Pancreas (tissue), 10 donors: ENCODE data around the gene RTEL1. TPM values are rescaled to one million over a fixed set of nuclear protein-coding genes. Genes with fewer than 3 reads are reported as not detected.

Experiments
- ATAC-seq, 4 donors: fragments of 200-7000 bp; cut with Tn5 transposase; one replicate each; pipeline versions ENCODE4 v1.8.0 to v1.9.1; 2020; ENCODE audit warnings: mild to moderate bottlenecking in 4 of 4, moderate library complexity in 4 of 4
- DNase-seq, 6 donors: peaks; one replicate each; pipeline ENCODE4 v3.0.0-alpha.2; 2020
- FAIRE-seq: peaks from 2 replicates; lab custom pipeline; 2012; peaks lifted over from hg19 to GRCh38; lab: Jason Lieb, UNC
- H3K27ac ChIP-seq, 4 donors: fragments of 200-600 bp; sonication (generic); 1 replicate in 3 of 4; 2 replicates in 1 of 4; pipeline versions ENCODE4 v1.5.0 to v1.8.0; 2020
- H3K27me3 ChIP-seq, 4 donors: fragments of 200-600 bp; one replicate each; pipeline ENCODE4 v1.8.0; 2021
- H3K36me3 ChIP-seq, 3 donors: fragments of 200-600 bp; sonication (generic) in 1 of 3; one replicate each; pipeline versions ENCODE4 v1.5.0 to v1.8.0; 2020 to 2021
- H3K4me1 ChIP-seq, 3 donors: fragments of 200-600 bp; one replicate each; pipeline ENCODE4 v1.8.0; 2021
- H3K4me3 ChIP-seq, 4 donors: fragments of 200-600 bp; sonication (generic) in 2 of 4; one replicate each; pipeline versions ENCODE4 v1.5.0 to v1.8.0; 2020 to 2021
- H3K9me3 ChIP-seq, 4 donors: fragments of 200-600 bp; one replicate each; pipeline ENCODE4 v1.8.0; 2021
- CTCF ChIP-seq, 4 donors: fragments of 200-600 bp; sonication (generic) in 3 of 4; IDR thresholded peaks; one replicate each; pipeline versions ENCODE4 v1.5.0 to v1.8.0; 2021; ENCODE audit warnings: antibody characterized with exemption in 4 of 4
- WGBS, 2 donors: extraction: QIAGEN DNeasy Blood & Tissue Kit; methylation state at CpG; one replicate each; pipeline ENCODE4 v1.1.7; 2013; 5-methylcytosine and 5-hydroxymethylcytosine counted together
- intact Hi-C, 3 donors: fragments of 100-400 bp; cut with DNase I; formaldehyde crosslinking; loops; one replicate each; pipeline versions ENCODE4 v1.11.1 to v1.14.2; 2022
- polyA plus RNA-seq, 2 donors: library from polyadenylated mRNA; stranded (reverse); fragments of 200-250 nt; gene quantifications; one replicate each; pipeline ENCODE4 v1.2.3, GENCODE V29; 2013
- total RNA-seq, 6 donors: library from RNA; stranded (reverse); fragmentation: NEBNext Ultra II Directional in 4 of 6; extraction: Animal tissue kit (Norgen Biotek cat#: 25700) in 4 of 6; gene quantifications; one replicate each; pipeline versions ENCODE4 v1.2.1 to v1.2.4, GENCODE V29; 2021 to 2023
- donor health status: healthy with polysubstance abuse.
- donor health status: DM: no; HTN: no; CAD: no; lungs with moderate emphysema.
- donor health status: DM: no; HTN: no; CAD: no.
- donor health status: control.
- donor health status: control.
- donor health status: Bipolar disorder and iron deficiency.
- donor health status: DM: yes; HTN: yes; CAD: no.
- donor health status: DM: no; HTN: no; CAD: no.
- donor health status: DM: no; HTN: no; CAD: no.
- donor health status: DM: yes; HTN: yes; CAD: no.

RTEL1 gene
- total and polyA plus RNA-seq, 8 donors = 10.5 to 36.6 (median 15.0) TPM

GRCh38 chr20:63617092-63617875 lies 40.8 kb upstream of the RTEL1 start:
- FAIRE-seq = no peak
- peaks cover 0 to 6% (median 0%) of the 10 kb centered on the region in 3 donors for H3K36me3 ChIP-seq
- no peaks in the 10 kb centered on the region for H3K27me3 ChIP-seq
- H3K9me3 ChIP-seq = no peaks in the 10 kb centered on the region
- no peak overlapping the region for H3K4me3 ChIP-seq
- no peak for TF ChIP-seq CTCF (IDR thresholded peaks at IDR 0.05)
- no peaks in the 10 kb centered on the region for H3K4me1 ChIP-seq
- 94% methylated on average over 41 of the region's 41 CpGs for WGBS, 2 donors
- DNase-seq = peak in 1 of 6 donors; percentile 82
- intact Hi-C loops = no loop called here
- ATAC-seq = peak in 1 of 4 donors; percentile 40
- H3K27ac ChIP-seq = no peak overlapping the region

GRCh38 chr20:63617876-63618265 lies 40.2 kb upstream of the RTEL1 start:
- WGBS, 2 donors = 86 to 90% methylated on average over 8 of the region's 8 CpGs
- H3K4me1 ChIP-seq = no peaks in the 10 kb centered on the region
- no peak overlapping the region for H3K4me3 ChIP-seq
- no peak for FAIRE-seq
- no peak for ATAC-seq
- intact Hi-C loops = no loop called here
- peaks cover 0 to 6% (median 0%) of the 10 kb centered on the region in 3 donors for H3K36me3 ChIP-seq
- no peaks in the 10 kb centered on the region for H3K9me3 ChIP-seq
- no peak for DNase-seq
- H3K27me3 ChIP-seq = no peaks in the 10 kb centered on the region
- no peak for TF ChIP-seq CTCF (IDR thresholded peaks at IDR 0.05)
- H3K27ac ChIP-seq = no peak overlapping the region

- ATAC-seq = no peak
- H3K4me3 ChIP-seq = no peak overlapping the region
- no peaks in the 10 kb centered on the region for H3K9me3 ChIP-seq
- H3K36me3 ChIP-seq = peaks cover 0 to 6% (median 0%) of the 10 kb centered on the region in 3 donors
- no peak for TF ChIP-seq CTCF (IDR thresholded peaks at IDR 0.05)
- DNase-seq = peak in 1 of 6 donors; percentile 16
- H3K27ac ChIP-seq = no peak overlapping the region
- FAIRE-seq = no peak
- no peaks in the 10 kb centered on the region for H3K27me3 ChIP-seq
- no peaks in the 10 kb centered on the region for H3K4me1 ChIP-seq
- WGBS, 2 donors = 83 to 86% methylated on average over 11 of the region's 11 CpGs
- intact Hi-C loops = no loop called here
Observed at GRCh38 chr20:63618291-63618980, 39.7 kb upstream of the RTEL1 start.

GRCh38 chr20:63619086-63619485 lies 39.0 kb upstream of the RTEL1 start:
- no peaks in the 10 kb centered on the region for H3K4me1 ChIP-seq
- FAIRE-seq = no peak

More at GRCh38 chr20:63619086-63619485, 39.0 kb upstream of the RTEL1 start:
- intact Hi-C loops = no loop called here
- WGBS, 2 donors = 91 to 94% methylated on average over 16 of the region's 16 CpGs
- Histone ChIP-seq H3K9me3 (no peaks in the 10 kb centered on the region), H3K27ac (no peak overlapping the region), H3K36me3 (peaks cover 0 to 6% (median 0%) of the 10 kb centered on the region in 3 donors), H3K4me3 (no peak overlapping the region), H3K27me3 (no peaks in the 10 kb centered on the region)
- TF ChIP-seq CTCF (IDR thresholded peaks at IDR 0.05) = no peak
- ATAC-seq = no peak
- peak in 1 of 6 donors; percentile 53 for DNase-seq
